BE2C (cell line): ENCODE results near the gene RC3H1.
"Not testable (repeated sequence)": the region's sequence is repeated elsewhere in the genome, so short reads cannot be mapped to it uniquely, and the experiment has no call there.

Experiments used
- DNase-seq: peaks from one replicate; pipeline ENCODE4 v3.0.0-alpha.2; 2020
- H3K27me3 ChIP-seq: fragments of 250-450 bp; sonication (Bioruptor Pico); 2 replicates; pipeline ENCODE4 v1.5.1; 2020; ENCODE audit warnings: mild to moderate bottlenecking
- H3K36me3 ChIP-seq: fragments of 250-450 bp; sonication (Bioruptor Pico); 2 replicates; pipeline ENCODE4 v1.5.1; 2020; ENCODE audit warnings: mild to moderate bottlenecking
- H3K4me1 ChIP-seq: fragments of 250-450 bp; sonication (Bioruptor Pico); 2 replicates; pipeline ENCODE4 v1.5.1; 2020
- H3K4me3 ChIP-seq: 2 replicates; pipeline ENCODE4 v1.5.1; 2011; ENCODE audit warnings: low read depth, low read length
- H3K9me3 ChIP-seq: fragments of 250-450 bp; sonication (Bioruptor Pico); 2 replicates; pipeline ENCODE4 v1.5.1; 2020
- TF ChIP-seq, protein P1 (sequence below): IDR thresholded peaks from 2 replicates; pipeline ENCODE4 v1.5.1; 2012; ENCODE audit warnings: mild to moderate bottlenecking, low read depth, low read length

The RC3H1 gene

DNA sequence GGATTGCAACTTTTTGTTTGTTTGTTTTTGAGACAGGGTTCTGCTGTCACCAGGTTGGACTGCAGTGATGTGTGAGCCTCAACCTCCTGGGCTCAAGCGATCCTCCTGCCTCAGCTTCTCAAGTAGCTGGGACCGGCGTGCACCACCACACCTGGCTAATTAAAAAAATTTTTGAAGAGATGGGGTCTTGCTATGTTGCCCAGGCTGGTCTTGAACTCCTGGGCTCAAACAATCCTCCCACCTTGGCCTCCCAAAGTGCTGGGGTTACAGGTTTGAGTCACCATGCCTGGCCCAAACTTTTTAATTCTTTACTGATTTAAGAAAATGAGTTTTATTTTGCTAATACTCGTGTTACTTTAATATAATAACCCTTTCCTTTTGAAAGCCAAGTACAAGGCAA is 73.6 kb downstream of the RC3H1 start:
- no peaks in the 10 kb centered on the region for H3K9me3 ChIP-seq
- no peak overlapping the region for H3K4me3 ChIP-seq
- TF ChIP-seq, protein P1, sequence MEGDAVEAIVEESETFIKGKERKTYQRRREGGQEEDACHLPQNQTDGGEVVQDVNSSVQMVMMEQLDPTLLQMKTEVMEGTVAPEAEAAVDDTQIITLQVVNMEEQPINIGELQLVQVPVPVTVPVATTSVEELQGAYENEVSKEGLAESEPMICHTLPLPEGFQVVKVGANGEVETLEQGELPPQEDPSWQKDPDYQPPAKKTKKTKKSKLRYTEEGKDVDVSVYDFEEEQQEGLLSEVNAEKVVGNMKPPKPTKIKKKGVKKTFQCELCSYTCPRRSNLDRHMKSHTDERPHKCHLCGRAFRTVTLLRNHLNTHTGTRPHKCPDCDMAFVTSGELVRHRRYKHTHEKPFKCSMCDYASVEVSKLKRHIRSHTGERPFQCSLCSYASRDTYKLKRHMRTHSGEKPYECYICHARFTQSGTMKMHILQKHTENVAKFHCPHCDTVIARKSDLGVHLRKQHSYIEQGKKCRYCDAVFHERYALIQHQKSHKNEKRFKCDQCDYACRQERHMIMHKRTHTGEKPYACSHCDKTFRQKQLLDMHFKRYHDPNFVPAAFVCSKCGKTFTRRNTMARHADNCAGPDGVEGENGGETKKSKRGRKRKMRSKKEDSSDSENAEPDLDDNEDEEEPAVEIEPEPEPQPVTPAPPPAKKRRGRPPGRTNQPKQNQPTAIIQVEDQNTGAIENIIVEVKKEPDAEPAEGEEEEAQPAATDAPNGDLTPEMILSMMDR: no peak
- H3K27me3 ChIP-seq: no peaks in the 10 kb centered on the region
- H3K36me3 ChIP-seq: peaks cover 69% of the 10 kb centered on the region
- DNase-seq: no peak
- no peaks in the 10 kb centered on the region for H3K4me1 ChIP-seq

DNA sequence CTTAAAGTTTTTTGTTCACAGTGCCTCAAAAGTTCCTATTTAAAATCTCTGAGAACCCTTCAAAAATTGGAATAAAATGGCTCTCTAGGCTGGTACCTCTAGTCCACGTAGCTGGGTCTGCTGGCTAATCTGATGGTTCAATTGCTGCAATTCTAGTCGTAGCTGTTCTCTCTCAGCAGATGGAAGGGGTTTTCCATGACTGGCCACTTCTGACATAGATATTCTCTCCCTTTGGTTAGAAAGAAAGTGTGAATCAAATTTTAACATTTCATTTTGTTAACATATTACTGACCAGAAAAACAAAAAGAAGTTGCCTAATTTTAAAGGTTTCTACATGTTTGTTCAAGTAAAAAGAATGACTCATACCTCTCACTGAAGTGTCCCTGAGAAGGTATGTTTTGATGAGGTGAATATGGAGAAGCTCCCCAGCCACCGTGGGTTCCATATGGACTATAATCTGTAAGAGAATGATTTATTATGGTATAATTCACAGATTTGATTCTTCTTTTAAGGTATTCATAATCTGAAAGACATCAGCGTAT is 75.7 kb downstream of the RC3H1 start:
- TF ChIP-seq, protein P1: no peak
- H3K27me3 ChIP-seq: no peaks in the 10 kb centered on the region
- no peak overlapping the region for H3K4me3 ChIP-seq
- H3K36me3 ChIP-seq: peaks cover 71% of the 10 kb centered on the region
- no peaks in the 10 kb centered on the region for H3K4me1 ChIP-seq
- no peaks in the 10 kb centered on the region for H3K9me3 ChIP-seq
- no peak for DNase-seq

DNA sequence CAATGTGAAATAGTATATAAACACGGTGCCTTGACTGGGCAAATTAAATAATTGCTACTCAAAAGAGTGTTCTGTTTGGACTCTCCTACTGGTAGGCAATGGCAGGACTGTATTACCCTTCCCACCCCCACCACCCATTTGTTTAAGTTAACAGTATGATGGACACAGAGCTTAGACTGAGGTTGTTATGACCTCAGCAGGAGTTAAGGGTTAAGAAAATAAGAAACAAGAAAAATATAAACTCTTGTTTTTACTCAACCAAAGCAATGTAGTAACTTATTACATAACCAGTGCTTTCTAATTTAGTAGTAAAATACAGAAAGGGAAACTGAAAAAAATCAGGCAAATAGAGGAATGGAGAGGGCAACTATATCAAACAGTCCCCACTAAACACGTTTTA is 85.1 kb downstream of the RC3H1 start:
- no peak for DNase-seq
- H3K36me3 ChIP-seq: peaks cover 46% of the 10 kb centered on the region
- H3K9me3 ChIP-seq: no peaks in the 10 kb centered on the region
- H3K4me1 ChIP-seq: no peaks in the 10 kb centered on the region
- H3K27me3 ChIP-seq: no peaks in the 10 kb centered on the region
- no peak overlapping the region for H3K4me3 ChIP-seq
- TF ChIP-seq, protein P1: no peak

DNA sequence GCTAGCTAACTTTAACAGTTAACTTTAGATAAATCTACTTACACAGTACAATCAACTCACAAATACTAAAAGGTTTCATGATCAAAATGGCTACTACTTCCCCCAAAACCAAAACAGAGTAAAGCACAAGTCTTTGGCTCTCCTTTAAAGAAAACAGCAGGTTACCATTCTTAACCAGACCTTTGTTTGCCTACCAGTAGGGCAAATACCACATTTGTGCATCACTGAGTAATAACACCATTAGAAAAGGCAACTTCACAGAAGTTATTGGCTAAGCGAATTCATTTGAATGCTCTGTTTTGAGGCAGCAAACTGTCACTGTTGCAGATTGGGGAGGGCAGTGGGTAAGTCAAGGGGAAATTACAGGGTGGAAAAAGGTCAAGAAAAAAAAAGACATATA is 87.7 kb downstream of the RC3H1 start:
- TF ChIP-seq, protein P1: no peak
- no peak for DNase-seq
- Histone ChIP-seq H3K4me3 (no peak overlapping the region), H3K27me3 (no peaks in the 10 kb centered on the region), H3K4me1 (no peaks in the 10 kb centered on the region), H3K9me3 (no peaks in the 10 kb centered on the region), H3K36me3 (peaks cover 31% of the 10 kb centered on the region)

DNA sequence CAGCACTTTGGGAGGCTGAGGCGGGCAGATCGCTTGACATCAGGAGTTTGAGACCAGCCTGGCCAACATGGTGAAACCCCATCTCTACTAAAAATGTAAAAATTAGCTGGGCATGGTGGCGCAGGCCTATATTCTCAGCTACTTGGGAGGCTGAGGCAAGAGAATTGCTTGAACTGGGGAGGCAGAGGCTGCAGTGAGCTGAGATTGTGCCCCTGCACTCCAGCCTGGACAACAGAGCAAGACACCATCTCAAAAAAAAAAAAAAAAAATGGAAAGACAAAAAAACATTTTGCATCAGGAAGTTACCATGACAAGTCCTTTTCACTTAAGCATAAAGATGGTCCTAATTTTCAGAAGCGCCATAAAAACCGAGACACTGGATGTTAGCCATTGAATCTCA is 91.6 kb downstream of the RC3H1 start:
- H3K4me3 ChIP-seq, H3K4me1 ChIP-seq, H3K36me3 ChIP-seq, DNase-seq, H3K9me3 ChIP-seq, H3K27me3 ChIP-seq: not testable (repeated sequence)

DNA sequence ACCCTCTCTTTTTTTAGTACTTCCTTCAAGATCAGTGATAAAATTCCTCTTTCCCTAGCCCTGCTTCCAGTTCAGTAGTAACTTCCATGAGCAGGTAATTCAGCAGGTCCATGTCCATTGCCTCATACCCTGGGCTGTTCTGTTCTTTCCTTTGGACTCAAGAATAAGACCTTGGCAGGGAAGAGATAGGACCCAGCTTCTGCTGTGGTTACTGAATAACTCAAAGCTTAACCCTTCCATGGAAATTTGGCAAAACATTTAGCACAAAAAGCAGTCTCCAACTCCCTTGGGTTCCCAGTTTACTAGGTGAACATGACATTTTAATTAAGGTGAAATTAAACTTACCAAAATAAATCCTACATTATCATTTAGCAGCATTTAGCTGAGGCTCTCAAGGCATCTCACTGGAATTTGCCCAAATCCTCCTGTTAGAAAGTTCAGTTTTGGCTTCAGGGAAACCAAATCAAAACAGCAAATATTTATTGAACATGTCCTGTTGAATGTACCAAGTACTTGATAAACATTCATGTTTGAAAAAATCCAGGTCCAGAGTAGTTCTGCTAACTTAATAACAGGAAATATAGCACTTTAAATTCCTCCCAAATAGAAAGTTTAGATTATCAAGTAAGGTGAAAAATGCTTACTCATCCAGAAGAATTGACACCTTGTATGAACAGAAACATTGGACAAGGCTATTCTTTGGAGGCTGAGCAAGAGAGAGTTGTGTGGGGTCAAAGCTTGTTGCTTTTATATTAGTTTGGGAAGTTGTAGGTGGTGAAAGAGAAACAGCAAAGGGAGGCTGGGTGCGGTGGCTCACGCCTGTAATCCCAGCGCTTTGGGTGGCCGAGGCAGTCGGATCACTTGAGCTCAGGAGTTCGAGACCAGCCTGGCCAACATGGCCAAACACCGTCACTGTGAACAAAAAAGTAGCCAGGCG is 96.6 kb downstream of the RC3H1 start:
- H3K27me3 ChIP-seq: no peaks in the 10 kb centered on the region
- H3K9me3 ChIP-seq: no peaks in the 10 kb centered on the region
- H3K4me3 ChIP-seq: no peak overlapping the region
- DNase-seq: no peak
- TF ChIP-seq, protein P1: no peak
- no peaks in the 10 kb centered on the region for H3K36me3 ChIP-seq
- no peaks in the 10 kb centered on the region for H3K4me1 ChIP-seq
